ENCODE data around the gene GLIS1. TPM values are rescaled to one million over a fixed set of nuclear protein-coding genes. Genes with fewer than 3 reads are reported as not detected.

Gene GLIS1
- polyA plus RNA-seq, 3 donors = not detected

- Histone ChIP-seq H3K79me2 (ENCODE audit: insufficient read depth, low read length) (no peaks in the 10 kb centered on the region), H3K27ac (ENCODE audit: low read depth in 1 of 2, low read length in 2 of 2) (no peak overlapping the region), H4K20me1 (ENCODE audit: insufficient read depth, low read length) (no peaks in the 10 kb centered on the region), H3K4me1 (ENCODE audit: control insufficient read depth in 1 of 2, insufficient read depth in 2 of 2, low read length in 2 of 2) (no peaks in the 10 kb centered on the region), H3K4me2 (replicated peaks; ENCODE audit: extremely low read depth, low read length, poor library complexity, severe bottlenecking) (no peak overlapping the region), H3K9me3 (replicated peaks in 1 of 2; ENCODE audit: control insufficient read depth in 1 of 2, insufficient read depth in 1 of 2, low read length in 2 of 2) (no peaks in the 10 kb centered on the region), H3K36me3 (replicated peaks in 1 of 2; ENCODE audit: control insufficient read depth in 1 of 2, insufficient read depth in 2 of 2, low read length in 2 of 2) (no peaks in the 10 kb centered on the region), H2AFZ (ENCODE audit: insufficient read depth, low read depth, low read length, poor library complexity, severe bottlenecking) (no peak overlapping the region), H3K27me3 (ENCODE audit: control insufficient read depth in 2 of 2, insufficient read depth in 2 of 2, low read length in 2 of 2) (no peaks in the 10 kb centered on the region), H3K4me3 (replicated peaks in 1 of 3; ENCODE audit: low read depth in 2 of 3, low read length in 3 of 3) (no peak overlapping the region), H3K9ac (ENCODE audit: insufficient read depth, low read length, poor library complexity, severe bottlenecking) (no peak overlapping the region)
- H3K9me3 Mint-ChIP-seq = no peaks in the 10 kb centered on the region
- H3K27ac Mint-ChIP-seq = no peak overlapping the region
- no peak overlapping the region for H3K4me3 Mint-ChIP-seq
- no peaks in the 10 kb centered on the region for H3K36me3 Mint-ChIP-seq
- DNase-seq = no peak
- no peak for TF ChIP-seq CTCF (IDR thresholded peaks at IDR 0.05)
- H3K4me1 Mint-ChIP-seq = peaks cover 3% of the 10 kb centered on the region
- WGBS (ENCODE audit: insufficient coverage) = 95% methylated on average over 29 of the region's 34 CpGs
- H3K27me3 Mint-ChIP-seq (ENCODE audit: low read depth in 3 of 3) = peaks cover 2 to 6% (median 2%) of the 10 kb centered on the region in 3 donors
- intact Hi-C loops (cut with micrococcal nuclease) = no loop called here
Observed at GRCh38 chr1:53500204-53501064, 238.5 kb downstream of the GLIS1 start.

- Mint-ChIP-seq H3K4me3 (no peak overlapping the region), H3K27ac (no peak overlapping the region), H3K9me3 (no peaks in the 10 kb centered on the region), H3K36me3 (no peaks in the 10 kb centered on the region), H3K27me3 (ENCODE audit: low read depth in 3 of 3) (peaks cover 1 to 6% (median 2%) of the 10 kb centered on the region in 3 donors), H3K4me1 (peaks cover 3% of the 10 kb centered on the region)
- H3K36me3 ChIP-seq (replicated peaks in 1 of 2; ENCODE audit: control insufficient read depth in 1 of 2, insufficient read depth in 2 of 2, low read length in 2 of 2) = no peaks in the 10 kb centered on the region
- no peaks in the 10 kb centered on the region for H4K20me1 ChIP-seq (ENCODE audit: insufficient read depth, low read length)
- no peak overlapping the region for H2AFZ ChIP-seq (ENCODE audit: insufficient read depth, low read depth, low read length, poor library complexity, severe bottlenecking)
- no peak for DNase-seq
- H3K4me2 ChIP-seq (replicated peaks; ENCODE audit: extremely low read depth, low read length, poor library complexity, severe bottlenecking) = no peak overlapping the region
- H3K9me3 ChIP-seq (replicated peaks in 1 of 2; ENCODE audit: control insufficient read depth in 1 of 2, insufficient read depth in 1 of 2, low read length in 2 of 2) = no peaks in the 10 kb centered on the region
- no peak overlapping the region for H3K27ac ChIP-seq (ENCODE audit: low read depth in 1 of 2, low read length in 2 of 2)
- 77% methylated on average over 16 of the region's 20 CpGs for WGBS (ENCODE audit: insufficient coverage)
- no peak for TF ChIP-seq CTCF (IDR thresholded peaks at IDR 0.05)
- intact Hi-C loops (cut with micrococcal nuclease) = no loop called here
- H3K4me3 ChIP-seq (replicated peaks in 1 of 3; ENCODE audit: low read depth in 2 of 3, low read length in 3 of 3) = no peak overlapping the region
- H3K4me1 ChIP-seq (ENCODE audit: control insufficient read depth in 1 of 2, insufficient read depth in 2 of 2, low read length in 2 of 2) = no peaks in the 10 kb centered on the region
- H3K79me2 ChIP-seq (ENCODE audit: insufficient read depth, low read length) = no peaks in the 10 kb centered on the region
- no peak overlapping the region for H3K9ac ChIP-seq (ENCODE audit: insufficient read depth, low read length, poor library complexity, severe bottlenecking)
- H3K27me3 ChIP-seq (ENCODE audit: control insufficient read depth in 2 of 2, insufficient read depth in 2 of 2, low read length in 2 of 2) = no peaks in the 10 kb centered on the region
Observed at GRCh38 chr1:53499257-53500203, 239.4 kb downstream of the GLIS1 start.
